GM21423 (cell line): ENCODE data around the gene RBM7.

Source experiments
- ATAC-seq: cut with Tn5 transposase; IDR thresholded peaks from one replicate; pipeline ENCODE4 v1.9.1; 2021; ENCODE audit warnings: mild to moderate bottlenecking, moderate library complexity; ENCODE audit not compliant: unreplicated experiment

The RBM7 gene

DNA sequence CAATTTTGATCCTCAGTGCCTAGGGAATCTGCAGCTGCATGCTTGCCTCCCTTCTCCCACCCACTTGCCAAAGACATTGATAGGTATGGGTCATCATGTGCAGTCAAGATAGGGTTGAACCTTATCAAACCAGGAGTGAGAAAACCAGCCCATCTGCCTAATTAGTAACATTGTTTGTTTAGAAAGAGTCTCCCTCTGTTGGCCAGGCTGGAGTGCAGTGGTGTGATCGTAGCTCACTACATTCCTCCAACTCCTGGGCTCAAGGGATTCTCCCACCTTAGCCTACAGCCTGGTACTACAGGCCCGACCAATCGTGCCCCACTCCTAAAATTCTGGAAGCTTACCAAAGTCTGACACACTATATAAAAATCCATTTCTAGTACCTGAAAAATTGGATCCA lies 4.7 kb upstream of the RBM7 start:
- no peak for ATAC-seq

DNA sequence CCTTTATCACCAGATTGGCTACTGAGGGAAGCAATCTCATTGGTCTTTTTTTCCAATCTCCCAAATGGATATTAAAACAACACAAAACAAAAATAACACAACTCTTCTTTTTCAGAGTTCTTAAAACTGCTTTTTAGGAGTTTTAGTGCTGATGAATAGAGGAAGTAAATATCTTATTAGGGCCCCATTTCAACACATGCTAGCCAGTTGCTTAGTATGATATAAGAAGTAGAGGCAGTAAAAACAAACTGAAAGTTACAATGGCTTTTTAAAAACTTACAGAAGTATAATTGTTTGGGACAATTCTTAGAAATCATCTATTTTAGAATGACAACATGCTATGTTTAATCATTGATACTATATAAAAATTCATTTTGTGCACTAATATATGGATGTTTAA lies 3.5 kb upstream of the RBM7 start:
- no peak for ATAC-seq

- no peak for ATAC-seq
These were observed 3.0 kb upstream of the RBM7 start for GRCh38 chr11:114397349-114397982.

GRCh38 chr11:114398303-114398920 lies 2.1 kb upstream of the RBM7 start:
- ATAC-seq, result no peak

DNA sequence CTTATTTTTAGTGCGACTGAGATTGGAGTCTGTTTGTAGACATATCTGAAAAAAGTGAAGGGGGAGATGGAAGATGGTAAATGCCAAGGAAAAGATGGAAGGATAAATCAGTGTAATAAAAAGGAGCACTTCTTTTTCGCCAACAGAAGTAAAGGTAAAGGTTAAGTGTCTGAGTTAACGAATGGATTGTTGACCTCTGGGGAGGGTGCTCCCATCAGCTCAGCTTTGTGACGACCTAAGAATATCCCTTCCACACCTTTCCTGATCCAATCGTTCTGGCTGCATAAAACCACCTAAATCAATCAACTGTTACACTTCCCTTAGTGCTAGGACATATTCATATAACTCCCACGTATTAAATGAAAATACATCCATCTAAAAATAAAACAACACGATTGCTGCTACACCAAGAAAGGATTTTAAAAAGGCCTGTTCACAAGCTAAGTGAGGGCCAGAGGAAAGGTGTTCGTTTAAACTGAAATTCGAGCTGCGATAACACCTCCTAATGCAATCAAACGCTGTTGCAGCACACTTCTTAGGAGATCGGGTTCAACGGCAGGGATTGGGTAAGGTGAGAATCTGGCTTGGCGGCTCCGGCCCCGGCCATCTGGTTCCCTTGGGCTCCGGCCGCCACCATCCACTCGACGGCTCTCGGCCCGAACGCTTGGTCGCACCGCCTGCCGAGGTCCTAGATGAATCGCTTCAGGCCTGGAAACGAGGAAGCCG lies 813 bp upstream of the RBM7 start:
- ATAC-seq, result peak; percentile 16

DNA sequence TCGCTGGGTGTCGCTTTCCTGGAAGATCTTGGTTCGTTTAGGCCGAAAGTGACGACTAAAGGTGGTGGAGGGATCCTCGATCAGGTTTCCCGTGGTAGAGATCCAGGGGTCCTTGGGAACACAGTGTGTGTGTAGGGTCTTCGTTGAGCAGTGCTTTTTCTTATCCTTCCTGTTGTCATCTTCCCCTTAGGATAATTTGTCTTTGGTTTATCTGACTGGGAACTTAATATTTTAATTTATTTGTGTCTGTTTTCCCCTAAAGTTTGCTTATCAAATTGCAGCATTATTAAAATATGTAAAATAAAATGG lies 403 bp downstream of the RBM7 start:
- no peak for ATAC-seq

DNA sequence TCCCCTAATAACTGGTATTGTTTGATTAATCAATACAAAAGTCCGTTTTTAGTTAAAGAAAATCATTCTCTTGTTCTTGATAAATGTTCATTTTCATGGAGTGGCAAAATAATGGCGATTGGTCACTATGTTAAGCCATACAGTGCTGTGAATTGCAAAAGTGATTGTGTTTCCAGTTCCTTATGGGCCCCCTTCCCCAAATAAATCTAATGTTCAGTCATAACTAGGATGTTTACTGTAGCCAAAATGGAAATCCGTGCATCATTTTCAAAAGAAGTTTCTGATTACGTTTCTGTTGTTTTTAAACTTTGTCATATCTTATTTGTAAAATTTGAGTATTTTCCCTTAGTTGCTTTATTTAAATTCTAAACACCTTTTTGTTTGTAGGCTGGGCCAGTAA lies 845 bp downstream of the RBM7 start:
- no peak for ATAC-seq

DNA sequence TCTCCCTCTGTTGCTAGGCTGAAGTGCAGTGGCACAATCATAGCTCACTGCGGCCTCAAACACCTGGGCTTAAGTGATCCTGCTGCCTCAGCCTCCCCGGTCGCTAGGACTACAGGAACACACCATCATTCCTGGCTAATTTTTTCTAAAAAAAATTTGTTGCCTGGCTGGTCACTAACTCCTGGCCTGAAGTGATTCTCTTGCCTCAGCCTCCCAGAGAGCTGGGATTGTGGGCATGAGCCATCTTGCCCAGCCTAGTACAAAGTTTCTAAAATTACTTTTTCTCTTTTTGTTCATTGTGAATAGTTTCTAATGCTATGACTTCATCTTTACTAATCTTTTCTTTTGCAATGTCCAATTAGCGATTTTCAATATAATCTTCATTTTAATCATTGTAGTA lies 12.5 kb downstream of the RBM7 start:
- no peak for ATAC-seq

DNA sequence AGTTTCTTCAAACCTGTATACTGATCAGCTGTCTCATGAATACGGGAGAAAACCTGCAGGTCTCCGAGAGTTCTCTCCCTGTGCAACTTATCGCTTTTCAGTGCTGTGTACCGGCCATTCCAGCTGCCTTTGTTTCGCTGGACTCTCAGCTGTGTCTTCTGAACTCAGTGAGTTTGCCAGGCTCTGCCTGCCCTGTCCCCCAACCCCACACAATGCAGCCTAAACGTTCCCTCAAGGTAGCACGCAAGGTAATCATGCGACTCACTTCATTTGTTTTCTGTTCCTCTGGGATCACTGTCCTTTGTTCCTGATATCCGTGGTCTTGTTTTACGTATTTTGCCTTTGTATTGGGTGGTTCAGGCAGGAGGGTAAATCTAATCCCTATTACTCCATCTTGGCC lies 13.5 kb downstream of the RBM7 start:
- ATAC-seq, result no peak

GRCh38 chr11:114416441-114416961 lies 16.0 kb downstream of the RBM7 start:
- ATAC-seq, result no peak

DNA sequence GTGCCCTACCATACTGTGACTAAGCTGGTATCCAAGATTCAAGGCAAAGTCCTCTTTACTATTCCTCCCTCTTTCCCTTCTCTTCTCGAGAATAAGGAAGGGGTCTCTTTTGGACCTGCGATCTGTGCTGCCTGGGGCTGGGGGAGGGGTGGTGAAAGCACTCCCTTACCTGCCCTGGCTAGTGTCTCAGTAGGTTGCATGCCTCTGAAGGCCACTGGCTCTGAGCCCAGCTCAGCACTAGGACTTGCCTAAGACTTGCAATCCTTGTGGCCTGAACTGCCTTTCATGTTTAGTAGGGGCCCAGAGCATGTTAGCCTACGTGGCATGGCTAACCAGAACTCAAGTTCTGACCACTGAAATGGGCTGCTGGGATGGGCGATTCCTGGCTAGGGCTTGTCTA lies 25.8 kb downstream of the RBM7 start:
- ATAC-seq, result no peak

- no peak for ATAC-seq
These were observed 29.8 kb downstream of the RBM7 start for GRCh38 chr11:114430290-114430689.

- no peak for ATAC-seq
These were observed 32.4 kb downstream of the RBM7 start for GRCh38 chr11:114432893-114433292.

- ATAC-seq, result no peak
These were observed 32.9 kb downstream of the RBM7 start for GRCh38 chr11:114433376-114433775.

GRCh38 chr11:114438303-114438702 lies 37.8 kb downstream of the RBM7 start:
- ATAC-seq, result no peak

GRCh38 chr11:114439229-114440120 lies 39.0 kb downstream of the RBM7 start, which contains the start of gene REXO2:
REXO2 (plus strand) TSS chr11:114439467; CDS start chr11:114439529, 62 bp downstream.
- ATAC-seq, result peak; percentile 99

- no peak for ATAC-seq
These were observed 39.8 kb downstream of the RBM7 start for GRCh38 chr11:114440121-114440860.

- ATAC-seq, result no peak
These were observed 40.7 kb downstream of the RBM7 start for GRCh38 chr11:114440971-114441763.

- ATAC-seq, result no peak
These were observed 41.5 kb downstream of the RBM7 start for GRCh38 chr11:114441921-114442320.

DNA sequence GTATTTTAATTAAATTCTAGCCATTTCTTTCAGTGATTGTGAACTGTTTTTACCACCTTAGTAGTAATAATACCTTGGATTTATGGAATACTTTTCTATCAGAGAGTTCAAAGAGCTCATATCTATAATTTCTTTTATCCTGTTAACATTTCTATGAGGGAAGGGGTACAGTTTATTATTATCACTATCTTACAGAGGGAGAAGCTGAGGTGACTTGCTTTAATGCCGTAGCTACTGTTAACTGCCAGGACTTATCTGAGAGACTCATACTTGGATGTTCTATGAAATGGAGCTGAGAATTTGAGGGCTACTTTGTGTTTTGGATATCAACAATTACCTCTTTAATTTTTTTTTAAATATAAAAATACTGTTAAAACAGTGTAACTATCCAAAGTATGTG lies 42.1 kb downstream of the RBM7 start:
- ATAC-seq, result no peak
